ENCODE data around the gene EMID1. TPM values are rescaled to one million over a fixed set of nuclear protein-coding genes. Genes with fewer than 3 reads are reported as not detected.

EMID1 gene
- total RNA-seq, 1 experiment from 2014 or later, result 6.1 TPM

DNA sequence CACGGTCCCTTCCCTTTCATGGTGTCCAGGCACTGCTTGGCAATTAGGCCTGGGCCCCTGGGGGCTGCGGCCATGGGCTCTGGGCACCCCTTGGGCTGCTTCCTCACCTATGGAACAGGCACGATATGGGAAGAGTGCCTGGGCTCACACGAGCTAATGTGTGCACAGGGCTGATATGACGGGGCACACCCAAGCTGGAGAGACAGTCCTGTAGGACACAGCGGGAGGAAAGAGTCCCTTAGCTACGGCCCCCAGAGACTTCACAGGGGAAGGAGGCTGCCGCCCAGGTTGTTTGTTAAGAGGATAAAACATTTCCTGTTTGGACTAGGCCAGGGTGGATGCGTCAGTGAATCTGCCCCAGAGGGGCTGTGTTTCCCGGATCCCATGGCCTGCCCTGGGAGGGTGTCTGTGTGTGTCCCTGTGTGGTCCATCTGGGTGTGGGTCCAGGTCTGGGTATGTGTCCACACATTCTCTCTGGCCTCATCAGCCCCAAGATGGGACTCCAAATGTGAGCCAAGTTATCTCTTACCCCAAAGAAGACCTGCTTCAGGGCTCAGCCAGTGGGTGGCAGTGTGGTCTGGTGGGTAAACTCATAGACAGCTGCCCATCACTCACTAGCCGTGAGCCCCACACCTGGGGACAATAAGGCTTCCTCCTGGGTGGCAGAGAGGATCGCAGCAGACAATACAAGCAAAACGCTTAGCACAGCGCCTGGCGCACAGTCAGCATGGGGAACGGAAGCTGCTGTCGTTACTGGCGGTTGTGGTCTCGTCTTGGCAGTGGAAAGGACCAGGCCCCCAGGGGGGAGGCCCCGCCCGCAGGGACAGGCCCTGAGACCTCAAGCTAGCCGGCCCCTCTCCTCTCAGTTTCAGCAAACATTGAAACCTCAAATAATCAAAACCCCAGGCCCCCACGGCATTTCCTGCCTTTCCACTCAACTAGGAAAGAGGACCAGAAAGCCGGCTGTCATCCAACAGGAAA is 3.2 kb upstream of the EMID1 start (continued):
- TF ChIP-seq, protein P1, sequence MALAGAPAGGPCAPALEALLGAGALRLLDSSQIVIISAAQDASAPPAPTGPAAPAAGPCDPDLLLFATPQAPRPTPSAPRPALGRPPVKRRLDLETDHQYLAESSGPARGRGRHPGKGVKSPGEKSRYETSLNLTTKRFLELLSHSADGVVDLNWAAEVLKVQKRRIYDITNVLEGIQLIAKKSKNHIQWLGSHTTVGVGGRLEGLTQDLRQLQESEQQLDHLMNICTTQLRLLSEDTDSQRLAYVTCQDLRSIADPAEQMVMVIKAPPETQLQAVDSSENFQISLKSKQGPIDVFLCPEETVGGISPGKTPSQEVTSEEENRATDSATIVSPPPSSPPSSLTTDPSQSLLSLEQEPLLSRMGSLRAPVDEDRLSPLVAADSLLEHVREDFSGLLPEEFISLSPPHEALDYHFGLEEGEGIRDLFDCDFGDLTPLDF (CRISPR knock-in tag; IDR thresholded peaks at IDR 0.05), result no peak
- TF ChIP-seq TP53 (CRISPR knock-in tag; IDR thresholded peaks at IDR 0.05) (no peak), SOX15 (CRISPR knock-in tag; IDR thresholded peaks at IDR 0.05) (no peak), ELF4 (CRISPR knock-in tag; IDR thresholded peaks at IDR 0.05; ENCODE audit: low read depth) (no peak), IRF2 (CRISPR knock-in tag; IDR thresholded peaks at IDR 0.05; ENCODE audit: borderline replicate concordance, low read depth) (no peak), CREM (CRISPR knock-in tag; IDR thresholded peaks at IDR 0.05) (no peak), ETV6 (CRISPR knock-in tag; IDR thresholded peaks at IDR 0.05) (no peak), CBFB (CRISPR knock-in tag; IDR thresholded peaks at IDR 0.05; ENCODE audit: low read depth) (no peak)
- TF ChIP-seq, protein P2, sequence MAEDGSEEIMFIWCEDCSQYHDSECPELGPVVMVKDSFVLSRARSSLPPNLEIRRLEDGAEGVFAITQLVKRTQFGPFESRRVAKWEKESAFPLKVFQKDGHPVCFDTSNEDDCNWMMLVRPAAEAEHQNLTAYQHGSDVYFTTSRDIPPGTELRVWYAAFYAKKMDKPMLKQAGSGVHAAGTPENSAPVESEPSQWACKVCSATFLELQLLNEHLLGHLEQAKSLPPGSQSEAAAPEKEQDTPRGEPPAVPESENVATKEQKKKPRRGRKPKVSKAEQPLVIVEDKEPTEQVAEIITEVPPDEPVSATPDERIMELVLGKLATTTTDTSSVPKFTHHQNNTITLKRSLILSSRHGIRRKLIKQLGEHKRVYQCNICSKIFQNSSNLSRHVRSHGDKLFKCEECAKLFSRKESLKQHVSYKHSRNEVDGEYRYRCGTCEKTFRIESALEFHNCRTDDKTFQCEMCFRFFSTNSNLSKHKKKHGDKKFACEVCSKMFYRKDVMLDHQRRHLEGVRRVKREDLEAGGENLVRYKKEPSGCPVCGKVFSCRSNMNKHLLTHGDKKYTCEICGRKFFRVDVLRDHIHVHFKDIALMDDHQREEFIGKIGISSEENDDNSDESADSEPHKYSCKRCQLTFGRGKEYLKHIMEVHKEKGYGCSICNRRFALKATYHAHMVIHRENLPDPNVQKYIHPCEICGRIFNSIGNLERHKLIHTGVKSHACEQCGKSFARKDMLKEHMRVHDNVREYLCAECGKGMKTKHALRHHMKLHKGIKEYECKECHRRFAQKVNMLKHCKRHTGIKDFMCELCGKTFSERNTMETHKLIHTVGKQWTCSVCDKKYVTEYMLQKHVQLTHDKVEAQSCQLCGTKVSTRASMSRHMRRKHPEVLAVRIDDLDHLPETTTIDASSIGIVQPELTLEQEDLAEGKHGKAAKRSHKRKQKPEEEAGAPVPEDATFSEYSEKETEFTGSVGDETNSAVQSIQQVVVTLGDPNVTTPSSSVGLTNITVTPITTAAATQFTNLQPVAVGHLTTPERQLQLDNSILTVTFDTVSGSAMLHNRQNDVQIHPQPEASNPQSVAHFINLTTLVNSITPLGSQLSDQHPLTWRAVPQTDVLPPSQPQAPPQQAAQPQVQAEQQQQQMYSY (CRISPR knock-in tag; IDR thresholded peaks at IDR 0.05), result no peak
- TF ChIP-seq, protein P3, sequence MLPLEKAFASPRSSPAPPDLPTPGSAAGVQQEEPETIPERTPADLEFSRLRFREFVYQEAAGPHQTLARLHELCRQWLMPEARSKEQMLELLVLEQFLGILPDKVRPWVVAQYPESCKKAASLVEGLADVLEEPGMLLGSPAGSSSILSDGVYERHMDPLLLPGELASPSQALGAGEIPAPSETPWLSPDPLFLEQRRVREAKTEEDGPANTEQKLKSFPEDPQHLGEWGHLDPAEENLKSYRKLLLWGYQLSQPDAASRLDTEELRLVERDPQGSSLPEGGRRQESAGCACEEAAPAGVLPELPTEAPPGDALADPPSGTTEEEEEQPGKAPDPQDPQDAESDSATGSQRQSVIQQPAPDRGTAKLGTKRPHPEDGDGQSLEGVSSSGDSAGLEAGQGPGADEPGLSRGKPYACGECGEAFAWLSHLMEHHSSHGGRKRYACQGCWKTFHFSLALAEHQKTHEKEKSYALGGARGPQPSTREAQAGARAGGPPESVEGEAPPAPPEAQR (CRISPR knock-in tag; IDR thresholded peaks at IDR 0.05), result no peak
- TF ChIP-seq, protein P4, sequence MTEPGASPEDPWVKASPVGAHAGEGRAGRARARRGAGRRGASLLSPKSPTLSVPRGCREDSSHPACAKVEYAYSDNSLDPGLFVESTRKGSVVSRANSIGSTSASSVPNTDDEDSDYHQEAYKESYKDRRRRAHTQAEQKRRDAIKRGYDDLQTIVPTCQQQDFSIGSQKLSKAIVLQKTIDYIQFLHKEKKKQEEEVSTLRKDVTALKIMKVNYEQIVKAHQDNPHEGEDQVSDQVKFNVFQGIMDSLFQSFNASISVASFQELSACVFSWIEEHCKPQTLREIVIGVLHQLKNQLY (CRISPR knock-in tag; IDR thresholded peaks at IDR 0.05), result no peak

DNA sequence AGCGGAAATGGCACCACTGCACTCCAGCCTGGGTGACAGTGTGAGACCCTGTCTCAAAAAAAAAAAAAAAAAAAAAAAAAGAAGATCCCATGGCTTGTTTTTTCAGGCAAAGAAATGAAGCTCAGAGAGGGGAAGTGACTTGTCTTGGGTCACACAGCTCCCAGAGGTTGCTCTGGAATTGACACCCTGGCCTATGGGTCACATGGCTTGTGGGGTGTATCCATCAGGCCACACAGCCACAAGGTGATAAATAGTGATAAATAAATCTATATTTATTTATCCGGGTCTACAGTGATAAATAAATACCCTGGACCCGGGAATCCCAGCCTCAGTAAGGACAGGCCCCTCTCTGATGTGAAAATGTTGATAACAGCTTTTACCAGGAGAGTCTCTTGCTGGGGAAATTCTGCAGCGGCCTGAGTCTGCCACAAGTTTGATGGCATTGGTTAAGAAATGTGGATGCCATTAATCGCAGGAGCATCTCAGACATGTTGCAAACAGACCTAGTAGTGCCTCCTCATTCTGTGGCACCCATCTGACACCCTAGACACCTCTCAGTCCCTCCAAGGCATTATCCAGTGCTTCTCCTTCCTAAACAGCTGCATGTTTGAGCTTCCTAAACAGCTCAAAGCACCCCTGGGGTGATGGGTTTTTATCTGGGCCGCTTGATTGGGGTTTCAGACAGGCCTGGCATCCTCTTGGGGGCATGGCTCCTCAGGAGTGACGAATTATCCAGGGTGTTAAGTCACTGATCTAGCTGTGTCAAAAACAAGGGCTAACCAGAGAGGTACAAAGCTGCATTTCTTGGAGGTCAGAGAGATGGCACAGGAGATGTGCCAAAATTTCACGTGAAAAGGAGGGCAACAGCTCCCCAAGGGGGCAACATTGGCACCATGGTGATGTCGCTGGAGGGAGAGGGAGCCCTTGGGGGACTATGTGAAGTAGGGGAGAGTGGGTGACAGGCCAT is 1.9 kb upstream of the EMID1 start:
- H3K27ac Mint-ChIP-seq, result no peak overlapping the region
- CTCF ChIA-PET, result interaction anchor here (0.5 to 9.4 kb wide), 22 partner anchors 9 to 381 kb away, joined by 3 to 171 read pairs (median 5); no protein-coding TSS in a partner anchor
- POLR2A ChIA-PET, result interaction anchor here (0.6 kb wide), 1 partner anchor 46 kb away, joined by 4 read pairs; no protein-coding TSS in a partner anchor
- ATAC-seq (no peak), DNase-seq (ENCODE audit: low spot score) (no peak)
- TF ChIP-seq, protein P5, sequence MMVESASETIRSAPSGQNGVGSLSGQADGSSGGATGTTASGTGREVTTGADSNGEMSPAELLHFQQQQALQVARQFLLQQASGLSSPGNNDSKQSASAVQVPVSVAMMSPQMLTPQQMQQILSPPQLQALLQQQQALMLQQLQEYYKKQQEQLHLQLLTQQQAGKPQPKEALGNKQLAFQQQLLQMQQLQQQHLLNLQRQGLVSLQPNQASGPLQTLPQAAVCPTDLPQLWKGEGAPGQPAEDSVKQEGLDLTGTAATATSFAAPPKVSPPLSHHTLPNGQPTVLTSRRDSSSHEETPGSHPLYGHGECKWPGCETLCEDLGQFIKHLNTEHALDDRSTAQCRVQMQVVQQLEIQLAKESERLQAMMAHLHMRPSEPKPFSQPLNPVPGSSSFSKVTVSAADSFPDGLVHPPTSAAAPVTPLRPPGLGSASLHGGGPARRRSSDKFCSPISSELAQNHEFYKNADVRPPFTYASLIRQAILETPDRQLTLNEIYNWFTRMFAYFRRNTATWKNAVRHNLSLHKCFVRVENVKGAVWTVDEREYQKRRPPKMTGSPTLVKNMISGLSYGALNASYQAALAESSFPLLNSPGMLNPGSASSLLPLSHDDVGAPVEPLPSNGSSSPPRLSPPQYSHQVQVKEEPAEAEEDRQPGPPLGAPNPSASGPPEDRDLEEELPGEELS (CRISPR knock-in tag; IDR thresholded peaks at IDR 0.05), result no peak
- TF ChIP-seq ZNF219 (CRISPR knock-in tag; IDR thresholded peaks at IDR 0.05; ENCODE audit: borderline replicate concordance), result no peak
- TF ChIP-seq, protein P6, sequence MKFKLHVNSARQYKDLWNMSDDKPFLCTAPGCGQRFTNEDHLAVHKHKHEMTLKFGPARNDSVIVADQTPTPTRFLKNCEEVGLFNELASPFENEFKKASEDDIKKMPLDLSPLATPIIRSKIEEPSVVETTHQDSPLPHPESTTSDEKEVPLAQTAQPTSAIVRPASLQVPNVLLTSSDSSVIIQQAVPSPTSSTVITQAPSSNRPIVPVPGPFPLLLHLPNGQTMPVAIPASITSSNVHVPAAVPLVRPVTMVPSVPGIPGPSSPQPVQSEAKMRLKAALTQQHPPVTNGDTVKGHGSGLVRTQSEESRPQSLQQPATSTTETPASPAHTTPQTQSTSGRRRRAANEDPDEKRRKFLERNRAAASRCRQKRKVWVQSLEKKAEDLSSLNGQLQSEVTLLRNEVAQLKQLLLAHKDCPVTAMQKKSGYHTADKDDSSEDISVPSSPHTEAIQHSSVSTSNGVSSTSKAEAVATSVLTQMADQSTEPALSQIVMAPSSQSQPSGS (CRISPR knock-in tag; IDR thresholded peaks at IDR 0.05; ENCODE audit: borderline replicate concordance, low read depth), result no peak
- no peak overlapping the region for H3K4me3 Mint-ChIP-seq
- no peaks in the 10 kb centered on the region for H3K9me3 Mint-ChIP-seq
- H3K36me3 Mint-ChIP-seq, result no peaks in the 10 kb centered on the region
- peaks cover 9% of the 10 kb centered on the region for H3K27me3 Mint-ChIP-seq (ENCODE audit: low read depth)
- peaks cover 13% of the 10 kb centered on the region for H3K4me1 Mint-ChIP-seq

Measured in WTC11 (cell line).